Jurkat, Clone E6-1 (cell line): ENCODE results near the gene ANO2.

Source experiments
- DNase-seq: peaks from one replicate; pipeline ENCODE4 v3.0.0-alpha.2; 2011; ENCODE audit warnings: low read depth, low spot score
- H3K4me3 ChIP-seq: 2 replicates; pipeline ENCODE4 v1.5.1; 2011; ENCODE audit warnings: mild to moderate bottlenecking, low read length, control low read depth, moderate library complexity

ANO2 gene

DNA sequence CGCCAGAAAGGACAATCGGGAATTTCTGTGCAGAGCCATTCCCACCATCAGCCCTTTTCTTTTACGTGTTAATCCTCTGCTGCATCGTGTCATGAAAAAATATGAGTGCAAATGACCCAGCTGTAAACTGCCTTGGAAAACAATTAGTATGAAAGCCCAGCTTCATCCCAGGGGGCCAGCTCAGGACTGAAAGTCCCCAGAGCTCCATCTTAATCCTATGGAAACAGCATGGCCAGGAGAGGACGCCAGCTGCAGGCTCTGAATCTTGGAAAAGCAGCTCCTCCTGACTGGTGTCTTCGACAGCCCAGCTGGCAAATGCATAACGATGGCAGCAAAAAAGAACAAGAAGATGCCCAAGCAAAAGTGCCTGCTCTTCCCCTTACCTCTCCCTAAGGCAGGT, 321.6 kb downstream of the ANO2 start:
- no peak for DNase-seq

DNA sequence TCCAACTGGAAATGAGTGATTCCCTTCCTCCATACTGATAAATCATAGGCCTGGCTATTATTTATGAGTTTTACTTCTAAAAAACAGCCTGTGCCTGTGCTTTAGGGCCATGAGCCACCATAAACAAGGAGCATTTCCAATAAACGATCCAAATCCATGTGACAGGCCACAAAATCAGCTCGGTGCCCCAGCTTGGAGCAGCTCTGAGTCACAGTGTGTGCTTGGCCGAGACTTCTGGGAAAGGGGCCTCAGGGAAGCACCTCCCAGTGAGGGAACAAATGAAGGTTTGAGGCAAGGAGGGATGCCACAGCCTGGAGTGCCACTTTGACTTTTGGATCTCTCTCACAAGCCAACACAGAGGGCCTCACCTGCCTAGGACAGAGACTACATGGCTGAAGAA, 322.8 kb downstream of the ANO2 start:
- no peak for DNase-seq

More for the DNA sequence above, 321.6 kb downstream of the ANO2 start:
- no peak overlapping the region for H3K4me3 ChIP-seq

DNA sequence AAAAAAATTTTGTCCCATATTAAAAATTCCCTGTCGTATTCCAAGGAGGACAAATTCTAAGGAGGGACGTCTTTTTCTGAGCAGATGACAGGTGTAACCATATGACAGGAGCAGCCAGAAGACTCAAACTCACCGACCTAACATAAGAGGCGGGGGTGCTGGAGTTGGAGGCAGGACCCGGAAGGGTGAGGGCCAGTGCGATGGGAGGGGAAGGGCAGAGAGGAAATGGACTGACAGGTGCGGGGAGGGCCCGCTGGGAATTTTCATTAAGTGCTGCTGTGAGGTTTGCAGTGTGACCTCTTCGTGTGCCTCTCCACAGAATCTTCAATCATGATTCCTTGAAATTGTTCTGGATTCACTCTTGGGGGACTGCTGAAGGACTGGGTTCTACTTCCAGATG, 323.7 kb downstream of the ANO2 start:
- no peak for DNase-seq
- H3K4me3 ChIP-seq: no peak overlapping the region

More for the DNA sequence above, 322.8 kb downstream of the ANO2 start:
- no peak overlapping the region for H3K4me3 ChIP-seq

DNA sequence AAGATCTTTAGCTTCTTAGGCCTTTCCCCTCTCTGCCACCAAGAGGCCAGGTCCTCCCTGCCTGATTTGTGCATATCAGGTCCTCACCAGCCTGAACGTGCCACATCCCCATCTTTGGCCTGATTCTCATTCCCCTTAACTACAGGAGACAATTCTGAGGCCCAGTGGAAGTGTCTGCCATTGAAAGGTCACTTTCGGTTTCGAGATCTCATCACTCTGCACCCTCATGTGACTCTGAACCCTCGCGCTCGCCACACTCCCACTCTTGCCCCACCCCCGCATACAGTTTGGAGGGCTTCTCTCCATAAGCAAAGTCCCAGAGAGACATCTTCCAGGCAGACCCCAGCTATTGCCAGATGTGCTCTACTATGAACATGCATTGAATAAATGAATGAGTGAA, 324.2 kb downstream of the ANO2 start:
- no peak overlapping the region for H3K4me3 ChIP-seq
- no peak for DNase-seq

DNA sequence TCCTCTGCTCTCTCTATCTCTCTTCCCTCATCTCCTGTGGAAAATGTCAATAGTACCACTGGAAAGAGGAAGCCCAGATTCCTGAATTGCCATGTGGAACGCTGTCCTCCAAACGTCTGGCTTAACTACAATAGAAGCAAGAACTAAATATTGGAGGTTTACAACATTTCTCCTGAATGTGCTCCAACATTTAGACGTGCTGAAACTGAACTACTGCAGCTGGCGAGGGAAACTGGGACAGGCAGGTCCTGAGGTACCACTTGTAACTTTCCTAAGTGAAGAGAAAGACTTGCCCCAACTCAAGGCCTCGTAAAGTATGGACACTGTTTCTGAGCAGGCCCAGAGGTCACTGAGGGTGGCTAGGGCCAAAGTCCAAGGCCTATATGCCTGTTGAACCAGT, 325.4 kb downstream of the ANO2 start:
- H3K4me3 ChIP-seq: no peak overlapping the region
- DNase-seq: no peak

DNA sequence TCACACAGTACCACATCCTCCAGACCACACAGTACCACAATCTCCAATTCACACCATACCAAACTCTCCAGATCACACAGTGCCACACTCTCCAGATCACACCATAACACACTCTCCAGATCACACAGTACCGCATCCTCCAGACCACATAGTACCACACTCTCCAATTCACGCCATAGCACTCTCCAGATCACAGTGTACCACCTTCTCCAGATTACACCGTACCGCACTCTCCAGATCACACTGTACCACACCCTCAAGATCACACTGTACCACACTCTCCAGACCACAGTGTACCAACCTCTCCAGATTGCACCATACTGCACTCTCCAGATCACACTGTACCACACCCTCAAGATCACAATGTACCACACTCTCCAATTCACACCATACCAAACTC, 328.2 kb downstream of the ANO2 start:
- no peak overlapping the region for H3K4me3 ChIP-seq
- no peak for DNase-seq

DNA sequence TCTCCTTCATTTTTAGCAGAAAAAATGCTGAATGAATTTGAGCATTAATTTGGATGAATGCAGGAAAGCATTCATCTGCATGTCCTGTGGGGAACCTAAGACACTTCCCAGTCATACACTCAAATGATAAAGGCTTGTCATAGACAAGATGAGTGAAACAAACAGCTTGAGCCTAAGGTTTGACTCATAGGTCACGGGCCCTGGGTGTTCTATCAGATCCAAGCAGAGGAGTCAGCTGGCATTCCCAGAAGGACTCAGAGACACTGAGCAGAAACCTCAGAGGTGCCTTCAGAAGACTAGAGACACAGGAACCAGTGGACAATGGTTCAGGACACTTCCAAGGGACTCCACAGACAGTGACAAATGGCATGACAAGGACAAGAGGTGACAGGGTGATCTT, 329.3 kb downstream of the ANO2 start:
- no peak for DNase-seq
- no peak overlapping the region for H3K4me3 ChIP-seq

DNA sequence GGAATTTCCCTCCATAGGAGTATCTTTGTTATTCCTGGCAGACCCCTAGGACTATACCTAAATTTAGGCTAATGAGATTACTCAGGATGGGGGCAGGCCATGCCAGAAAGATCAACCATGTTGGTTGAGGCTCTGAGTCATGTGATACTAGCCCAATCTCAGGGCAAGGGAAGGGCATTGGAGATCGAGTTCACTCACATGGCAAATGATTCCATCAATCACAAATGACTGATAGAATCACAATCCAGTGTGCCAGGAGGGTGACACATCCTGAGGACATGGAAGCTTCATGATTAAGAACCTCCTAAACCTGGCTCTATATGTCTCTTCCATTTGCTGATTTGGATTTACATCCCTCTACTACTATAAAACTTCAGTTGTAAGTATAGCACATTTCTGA, 330.8 kb downstream of the ANO2 start:
- no peak for DNase-seq
- no peak overlapping the region for H3K4me3 ChIP-seq

DNA sequence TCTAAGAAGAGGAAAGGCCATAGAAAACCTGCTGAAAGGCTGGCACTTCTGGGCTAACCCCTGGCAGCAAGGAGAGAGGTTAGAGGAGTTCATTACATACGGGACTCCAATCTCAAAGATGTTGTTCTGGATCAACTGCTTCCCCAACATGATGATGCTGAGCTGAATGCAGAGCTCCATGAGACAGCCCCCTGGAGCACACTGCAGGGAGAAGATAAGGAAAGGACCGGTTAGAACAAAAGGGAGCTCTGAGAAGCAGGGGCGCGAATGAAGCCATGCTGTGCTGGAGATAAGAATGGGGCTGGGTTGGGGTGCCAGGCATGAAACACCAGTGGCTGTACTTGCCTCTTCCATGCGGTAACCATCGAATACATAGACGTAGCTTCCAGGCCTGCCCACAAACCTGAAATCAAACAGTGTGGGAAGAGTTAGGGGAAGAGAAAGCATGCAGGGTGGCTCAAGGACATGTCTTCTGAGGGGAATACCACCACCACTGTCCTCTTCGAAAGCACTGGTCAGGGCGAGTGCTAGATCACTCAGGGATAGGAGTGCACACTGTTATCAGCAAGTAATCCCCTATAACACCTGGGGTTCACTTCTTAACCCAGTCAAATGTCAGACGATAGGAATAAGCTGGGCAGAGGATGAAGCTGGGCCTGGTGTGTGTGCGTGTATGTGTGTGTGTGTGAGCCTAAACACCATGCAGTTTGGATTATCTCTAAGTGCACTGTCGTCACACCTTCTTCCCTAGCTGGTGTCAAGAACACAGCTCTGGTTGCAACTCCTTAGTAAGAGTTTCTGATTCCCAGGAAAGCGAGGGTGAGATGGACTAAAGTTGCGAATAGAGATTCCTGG, 332.3 kb downstream of the ANO2 start:
- DNase-seq: no peak
- H3K4me3 ChIP-seq: no peak overlapping the region

DNA sequence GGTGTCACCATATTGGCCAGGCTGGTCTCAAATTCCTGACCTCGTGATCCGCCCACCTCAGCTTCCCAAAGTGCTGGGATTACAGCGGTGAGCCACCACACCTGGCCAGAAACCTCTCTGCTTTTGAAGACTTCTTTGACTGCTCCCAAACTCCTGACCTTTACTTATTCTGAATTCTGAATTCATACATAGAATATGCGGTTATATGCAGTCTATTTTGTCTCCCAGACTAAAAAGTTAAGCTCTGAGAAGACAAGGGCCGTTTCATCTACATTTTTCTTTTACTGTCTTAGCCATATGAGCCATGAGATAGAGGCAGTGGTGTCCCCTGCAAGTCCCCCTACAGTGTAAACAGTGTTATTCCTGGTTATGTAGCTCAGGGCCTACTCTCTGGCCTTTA, 333.9 kb downstream of the ANO2 start:
- no peak overlapping the region for H3K4me3 ChIP-seq
- no peak for DNase-seq

DNA sequence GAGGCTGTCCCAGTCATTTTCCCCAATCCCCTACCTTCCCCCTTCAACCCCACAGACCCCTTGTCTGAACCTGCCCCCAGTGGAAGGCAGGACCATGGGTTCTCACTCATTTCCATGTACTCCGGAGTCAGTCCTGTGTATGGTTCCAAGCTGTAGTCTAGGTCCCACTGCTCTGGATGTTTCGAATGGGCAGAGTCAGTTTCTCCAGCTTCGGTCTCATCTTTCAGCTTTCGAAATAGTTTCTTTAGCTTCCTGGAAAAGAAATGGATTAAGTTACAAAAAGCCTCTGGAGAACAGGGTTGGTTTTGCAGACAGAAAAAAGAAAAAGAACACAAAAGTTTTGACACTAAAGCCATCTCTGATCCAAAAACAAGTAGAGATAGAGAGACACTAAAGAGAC, 345.7 kb downstream of the ANO2 start:
- no peak for DNase-seq
- H3K4me3 ChIP-seq: no peak overlapping the region

DNA sequence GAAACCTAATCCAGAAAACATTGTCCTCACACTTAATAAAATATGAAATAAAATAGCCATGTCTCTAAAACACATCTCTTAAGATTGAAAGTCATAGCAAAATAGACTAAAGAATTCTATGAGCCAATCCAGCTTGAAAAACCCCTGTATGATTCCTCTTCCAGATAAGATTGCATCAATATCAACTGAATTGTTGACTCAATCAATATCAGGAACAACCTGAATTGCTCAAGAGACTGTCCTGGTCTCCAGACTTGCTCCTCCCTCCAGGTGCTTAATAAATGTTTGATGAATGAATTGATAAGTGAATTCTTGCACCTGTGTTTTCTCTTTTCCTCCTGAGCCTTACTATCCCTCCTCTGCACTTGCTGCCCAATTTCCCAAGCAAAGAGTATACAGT, 351.1 kb downstream of the ANO2 start:
- no peak for DNase-seq
- H3K4me3 ChIP-seq: no peak overlapping the region

DNA sequence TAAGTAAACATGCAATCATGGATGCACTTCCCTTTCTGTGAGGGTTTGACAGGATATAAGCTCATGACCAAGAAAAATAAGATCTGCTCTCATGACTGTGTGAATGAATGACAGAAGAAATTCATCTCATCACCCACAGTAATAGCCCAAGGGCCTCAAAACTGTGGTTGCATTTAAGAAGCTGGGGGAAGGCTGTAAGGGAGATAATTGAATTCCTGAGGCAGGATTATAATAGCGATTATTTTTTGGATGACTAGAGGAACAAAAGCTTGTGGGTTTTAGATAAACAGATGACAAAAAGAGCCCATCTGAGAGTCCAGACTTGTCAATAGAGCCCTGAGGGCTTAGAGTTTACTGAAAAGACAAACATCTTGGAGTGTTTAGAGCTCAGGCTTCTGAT, 352.0 kb downstream of the ANO2 start:
- DNase-seq: no peak
- no peak overlapping the region for H3K4me3 ChIP-seq

DNA sequence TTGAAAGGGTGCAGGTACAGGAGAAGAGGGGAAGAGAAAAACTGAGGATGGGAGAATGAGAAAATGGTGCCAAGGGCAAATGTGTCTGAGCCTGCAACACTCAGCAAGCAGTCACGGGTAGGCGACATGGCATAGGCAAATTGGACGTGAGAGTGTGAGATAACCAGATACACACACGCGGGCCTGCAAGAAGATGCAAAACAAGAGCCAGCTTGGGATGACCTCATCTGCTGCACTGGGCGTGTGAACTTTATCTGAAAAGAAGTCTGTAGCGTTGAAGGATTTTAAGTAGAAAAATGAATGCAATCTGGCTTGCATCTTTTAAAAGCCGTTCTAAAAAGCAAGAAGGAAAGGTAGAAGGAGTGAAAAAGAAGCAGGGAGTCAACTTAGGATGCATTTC, 352.7 kb downstream of the ANO2 start:
- H3K4me3 ChIP-seq: no peak overlapping the region
- no peak for DNase-seq

DNA sequence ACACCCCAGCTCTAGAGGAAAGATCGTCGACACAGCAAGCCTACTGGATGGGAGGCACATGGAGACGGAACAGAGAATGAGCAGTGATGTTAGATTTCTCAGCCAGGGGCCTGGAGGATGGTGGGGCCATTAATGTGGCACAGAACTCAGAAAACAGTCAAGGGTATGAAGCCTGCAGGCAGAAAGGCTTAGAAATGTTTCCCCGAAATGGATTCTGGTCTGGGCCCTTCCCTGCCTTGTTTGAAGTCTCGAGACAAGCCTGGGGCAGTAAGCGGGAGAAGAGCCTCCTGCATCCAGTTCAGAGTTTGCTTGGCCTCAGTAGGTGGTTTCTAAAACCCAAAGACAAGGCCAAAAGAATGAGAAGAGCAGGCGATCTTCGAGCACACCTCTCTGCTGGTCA, 354.7 kb downstream of the ANO2 start:
- DNase-seq: no peak
- H3K4me3 ChIP-seq: no peak overlapping the region

DNA sequence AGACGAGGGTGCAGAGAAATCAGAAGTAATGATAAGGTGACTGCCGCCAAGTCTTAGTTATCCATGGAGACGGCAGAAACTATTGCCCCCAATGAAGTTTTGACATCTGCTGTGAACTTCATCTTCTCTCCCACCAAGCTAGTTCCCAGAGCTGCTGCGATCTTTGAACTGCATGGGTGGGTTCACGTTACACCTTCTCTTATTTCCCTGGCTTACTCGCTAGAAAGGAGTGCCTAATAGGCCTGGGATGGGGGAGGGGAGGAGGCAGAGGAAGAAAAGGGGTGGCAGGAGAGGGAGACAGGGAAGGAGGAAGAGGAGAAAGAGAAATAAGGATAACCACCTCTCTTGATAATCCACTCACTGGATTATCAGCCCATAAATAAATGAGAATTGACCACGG, 356.0 kb downstream of the ANO2 start:
- no peak for DNase-seq

DNA sequence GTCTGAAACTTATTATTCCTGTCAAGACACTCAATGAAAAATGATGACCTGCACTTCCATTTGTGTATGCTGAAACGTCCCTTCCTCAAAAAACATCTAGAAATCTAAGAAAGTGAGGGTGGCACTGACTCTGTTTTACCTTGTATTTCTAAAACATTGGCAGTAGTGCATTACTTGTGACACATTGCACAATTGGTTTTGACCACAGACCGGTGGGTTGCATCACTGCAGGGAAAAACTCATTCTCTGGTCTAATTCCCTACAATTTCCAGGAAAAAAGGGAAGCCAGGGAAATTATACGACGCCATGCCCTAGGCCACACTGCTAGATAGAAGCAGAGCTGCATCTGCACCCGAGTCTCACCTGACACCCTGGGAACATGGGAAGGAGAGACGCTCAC, 356.5 kb downstream of the ANO2 start:
- no peak for DNase-seq
- H3K4me3 ChIP-seq: no peak overlapping the region

More for the DNA sequence above, 356.0 kb downstream of the ANO2 start:
- H3K4me3 ChIP-seq: no peak overlapping the region

DNA sequence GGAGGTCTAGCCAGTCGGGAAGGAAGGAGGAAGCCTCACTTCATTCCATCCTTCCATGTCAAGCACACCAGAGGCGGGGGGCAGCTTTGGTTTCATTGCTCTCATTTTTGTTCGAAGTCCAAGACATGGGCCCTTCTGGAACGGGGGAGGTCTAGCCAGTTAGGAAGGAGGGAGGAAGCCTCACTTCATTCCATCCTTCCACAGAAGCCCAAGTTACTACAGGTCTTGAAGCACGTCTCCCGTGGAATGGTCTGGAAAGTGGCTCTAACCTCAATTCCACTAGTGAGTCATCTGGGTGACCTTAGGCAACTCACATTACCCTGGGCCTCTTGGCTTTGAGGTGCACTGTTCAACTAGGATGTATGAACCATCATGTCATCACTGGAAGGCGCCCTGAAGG, 356.9 kb downstream of the ANO2 start:
- H3K4me3 ChIP-seq: no peak overlapping the region
- no peak for DNase-seq

DNA sequence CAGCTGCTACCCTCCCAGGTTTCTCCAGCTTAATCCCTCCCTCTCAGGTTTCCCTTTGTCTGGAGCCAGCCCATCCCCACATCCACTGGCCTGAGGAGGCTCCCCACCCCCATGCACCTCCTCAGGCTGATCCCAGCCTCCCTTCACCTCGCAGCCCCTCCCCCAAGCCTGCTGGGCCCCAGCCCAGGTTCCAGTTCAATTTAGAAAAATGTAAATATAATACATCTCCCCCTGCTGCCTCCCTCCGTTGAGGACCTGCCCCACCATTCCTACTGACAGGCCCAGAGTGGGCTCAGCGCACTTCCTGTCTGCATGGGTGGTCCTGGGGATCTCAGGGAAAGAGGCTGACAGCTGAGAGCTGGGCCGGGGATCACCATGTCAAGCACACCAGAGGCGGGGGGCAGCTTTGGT, 357.3 kb downstream of the ANO2 start:
- no peak overlapping the region for H3K4me3 ChIP-seq
- DNase-seq: no peak

DNA sequence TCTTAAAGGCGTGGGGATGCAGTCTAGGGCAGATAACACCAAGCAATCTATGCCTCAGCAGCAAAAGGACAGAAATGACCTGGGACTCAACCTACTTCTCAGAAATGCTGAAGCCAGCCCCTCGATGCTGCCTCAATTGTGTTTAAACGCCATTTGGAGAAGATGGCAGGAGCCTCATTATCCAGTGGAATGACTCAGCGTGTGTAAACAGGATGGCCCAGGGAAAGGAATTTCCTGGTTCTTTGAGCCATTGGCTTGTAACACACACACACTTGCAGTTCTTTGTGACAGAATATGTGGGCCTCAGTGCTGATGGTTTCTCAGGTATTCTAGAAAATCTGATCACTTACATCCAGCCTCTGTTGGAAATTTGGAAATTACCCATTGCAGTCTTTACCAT, 358.9 kb downstream of the ANO2 start:
- DNase-seq: no peak
- H3K4me3 ChIP-seq: no peak overlapping the region

DNA sequence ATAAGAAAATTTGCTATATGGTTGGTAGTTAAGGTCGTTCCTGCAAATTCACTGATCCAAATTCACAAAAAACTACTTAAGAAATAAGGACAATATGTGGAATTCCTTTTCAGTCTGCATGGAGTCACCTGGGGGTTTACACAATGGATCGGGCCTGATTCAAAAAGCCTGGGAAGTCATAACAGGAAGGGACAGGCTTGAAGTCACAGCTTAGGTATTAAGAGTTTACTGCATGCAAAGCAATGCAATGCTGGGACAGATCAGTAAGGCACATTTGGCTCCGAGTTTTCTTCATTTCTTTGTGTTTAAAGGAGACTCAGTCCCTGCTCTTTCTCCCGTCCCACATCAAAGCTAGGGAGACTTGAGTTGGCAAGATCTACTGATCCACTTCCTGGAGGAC, 359.9 kb downstream of the ANO2 start:
- DNase-seq: no peak
- H3K4me3 ChIP-seq: no peak overlapping the region
